Body of pancreas (tissue), 4 donors: ENCODE measurements around the gene RNASE11.
"Not testable (repeated sequence)": the region's sequence is repeated elsewhere in the genome, so short reads cannot be mapped to it uniquely, and the experiment has no call there.

Experiments
- CTCF ChIP-seq, 7 experiments: fragments of 450-650 bp in 4 of 7; fragments of 200-600 bp in 3 of 7; sonication (generic) in 3 of 7; IDR thresholded peaks; one replicate each; pipeline ENCODE4 v1.5.1; 2016 to 2019; ENCODE audit warnings: antibody characterized with exemption in 7 of 7
- POLR2A ChIP-seq, 3 donors: fragments of 450-650 bp; IDR thresholded peaks; one replicate each; pipeline ENCODE4 v1.6.1; 2016; ENCODE audit warnings: antibody characterized with exemption in 3 of 3, mild to moderate bottlenecking in 2 of 3

- TF ChIP-seq CTCF, POLR2A (IDR thresholded peaks at IDR 0.05): not testable (repeated sequence)
Observed at GRCh38 chr14:20619688-20620087, 31.9 kb upstream of the RNASE11 start.
